Measurements from ENCODE around the gene NISCH. TPM values are rescaled to one million over a fixed set of nuclear protein-coding genes. Genes with fewer than 3 reads are reported as not detected.

NISCH gene
- total RNA-seq, 4 donors from 2014 or later, result 65.7 to 150 (median 128) TPM

- no peak for DNase-seq
- Histone ChIP-seq H3K4me3 (no peak overlapping the region), H3K9me3 (no peaks in the 10 kb centered on the region), H3K4me1 (peaks cover 0 to 4% (median 0%) of the 10 kb centered on the region in 4 donors), H3K27me3 (no peaks in the 10 kb centered on the region), H3K36me3 (peaks cover 0 to 79% (median 0%) of the 10 kb centered on the region in 3 donors), H3K27ac (no peak overlapping the region)
- no peak for TF ChIP-seq POLR2A (IDR thresholded peaks at IDR 0.05)
- TF ChIP-seq, protein P1, sequence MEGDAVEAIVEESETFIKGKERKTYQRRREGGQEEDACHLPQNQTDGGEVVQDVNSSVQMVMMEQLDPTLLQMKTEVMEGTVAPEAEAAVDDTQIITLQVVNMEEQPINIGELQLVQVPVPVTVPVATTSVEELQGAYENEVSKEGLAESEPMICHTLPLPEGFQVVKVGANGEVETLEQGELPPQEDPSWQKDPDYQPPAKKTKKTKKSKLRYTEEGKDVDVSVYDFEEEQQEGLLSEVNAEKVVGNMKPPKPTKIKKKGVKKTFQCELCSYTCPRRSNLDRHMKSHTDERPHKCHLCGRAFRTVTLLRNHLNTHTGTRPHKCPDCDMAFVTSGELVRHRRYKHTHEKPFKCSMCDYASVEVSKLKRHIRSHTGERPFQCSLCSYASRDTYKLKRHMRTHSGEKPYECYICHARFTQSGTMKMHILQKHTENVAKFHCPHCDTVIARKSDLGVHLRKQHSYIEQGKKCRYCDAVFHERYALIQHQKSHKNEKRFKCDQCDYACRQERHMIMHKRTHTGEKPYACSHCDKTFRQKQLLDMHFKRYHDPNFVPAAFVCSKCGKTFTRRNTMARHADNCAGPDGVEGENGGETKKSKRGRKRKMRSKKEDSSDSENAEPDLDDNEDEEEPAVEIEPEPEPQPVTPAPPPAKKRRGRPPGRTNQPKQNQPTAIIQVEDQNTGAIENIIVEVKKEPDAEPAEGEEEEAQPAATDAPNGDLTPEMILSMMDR (IDR thresholded peaks at IDR 0.05), result no peak
Observed at GRCh38 chr3:52487788-52488691, 32.6 kb downstream of the NISCH start.

DNA sequence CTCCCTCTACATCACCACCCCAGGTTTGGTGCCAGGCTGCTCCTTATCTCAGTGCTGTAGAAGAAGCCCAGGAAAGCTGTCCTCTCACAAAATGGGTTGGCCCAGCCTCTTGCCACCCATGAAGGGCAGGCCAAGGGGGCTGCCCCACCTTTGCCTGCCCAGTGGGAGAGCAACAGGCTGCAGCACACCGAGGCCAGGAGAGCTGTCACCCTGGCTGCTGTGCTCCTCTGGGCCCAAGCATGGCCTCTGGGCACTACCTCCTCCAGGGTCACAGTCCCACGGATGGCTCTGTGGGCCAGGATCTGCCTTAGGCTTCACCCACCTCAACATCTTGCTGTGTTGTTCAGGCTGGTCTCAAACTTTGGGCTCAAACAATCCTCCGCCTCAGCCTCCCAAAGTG, 33.3 kb downstream of the NISCH start:
- Histone ChIP-seq H3K27ac (no peak overlapping the region), H3K27me3 (no peaks in the 10 kb centered on the region), H3K9me3 (no peaks in the 10 kb centered on the region), H3K36me3 (peaks cover 0 to 82% (median 0%) of the 10 kb centered on the region in 3 donors), H3K4me3 (no peak overlapping the region), H3K4me1 (peaks cover 0 to 4% (median 0%) of the 10 kb centered on the region in 4 donors)
- DNase-seq, result no peak
- TF ChIP-seq, protein P1 (IDR thresholded peaks at IDR 0.05), result no peak
- TF ChIP-seq POLR2A (IDR thresholded peaks at IDR 0.05), result no peak

GRCh38 chr3:52489453-52489852, 34.0 kb downstream of the NISCH start:
- Histone ChIP-seq H3K36me3 (peaks cover 0 to 81% (median 0%) of the 10 kb centered on the region in 3 donors), H3K4me1 (peaks cover 0 to 4% (median 0%) of the 10 kb centered on the region in 4 donors), H3K4me3 (no peak overlapping the region), H3K27ac (no peak overlapping the region), H3K27me3 (no peaks in the 10 kb centered on the region), H3K9me3 (no peaks in the 10 kb centered on the region)
- DNase-seq, result no peak
- TF ChIP-seq, protein P1 (IDR thresholded peaks at IDR 0.05), result no peak
- TF ChIP-seq POLR2A (IDR thresholded peaks at IDR 0.05), result no peak

- TF ChIP-seq, protein P1 (IDR thresholded peaks at IDR 0.05), result no peak
- no peak for TF ChIP-seq POLR2A (IDR thresholded peaks at IDR 0.05)
- Histone ChIP-seq H3K4me3 (no peak overlapping the region), H3K9me3 (no peaks in the 10 kb centered on the region), H3K36me3 (peaks cover 0 to 77% (median 0%) of the 10 kb centered on the region in 3 donors), H3K27ac (peak overlapping the region in 3 of 4 donors; percentile 25 to 64 (median 55)), H3K27me3 (no peaks in the 10 kb centered on the region), H3K4me1 (peaks cover 0 to 4% (median 0%) of the 10 kb centered on the region in 4 donors)
- no peak for DNase-seq
Observed at GRCh38 chr3:52490035-52490938, 34.9 kb downstream of the NISCH start.

DNA sequence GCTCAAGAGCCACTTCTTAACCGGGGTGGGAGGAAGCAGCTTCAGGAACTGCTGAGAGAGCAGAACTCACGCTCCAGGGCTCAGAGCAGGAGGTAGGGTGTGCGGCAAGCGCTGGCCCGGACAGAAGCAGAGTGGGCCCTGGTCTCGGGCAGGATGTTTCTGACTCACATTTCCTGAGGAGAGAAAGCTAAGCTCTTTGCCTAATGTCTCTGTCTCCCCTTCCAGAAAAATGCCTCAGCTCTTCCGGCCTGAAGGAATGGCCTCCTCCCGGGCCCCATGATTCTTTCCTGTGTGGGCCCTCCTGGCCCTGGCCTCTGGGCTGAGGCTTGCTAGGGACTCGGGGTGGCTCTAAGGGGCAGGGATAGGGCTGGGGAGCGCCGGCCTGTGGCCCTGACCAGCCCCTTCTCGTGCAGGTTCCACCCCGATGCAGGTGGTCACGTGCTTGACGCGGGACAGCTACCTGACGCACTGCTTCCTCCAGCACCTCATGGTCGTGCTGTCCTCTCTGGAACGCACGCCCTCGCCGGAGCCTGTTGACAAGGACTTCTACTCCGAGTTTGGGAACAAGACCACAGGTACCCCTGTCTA, 35.6 kb downstream of the NISCH start:
- Histone ChIP-seq H3K27ac (peak overlapping the region in 2 of 4 donors; percentile 55 to 64), H3K27me3 (no peaks in the 10 kb centered on the region), H3K36me3 (peaks cover 0 to 70% (median 0%) of the 10 kb centered on the region in 3 donors), H3K4me3 (no peak overlapping the region), H3K4me1 (peaks cover 0 to 4% (median 0%) of the 10 kb centered on the region in 4 donors), H3K9me3 (no peaks in the 10 kb centered on the region)
- DNase-seq, result no peak
- TF ChIP-seq POLR2A (IDR thresholded peaks at IDR 0.05), result no peak
- TF ChIP-seq, protein P1 (IDR thresholded peaks at IDR 0.05), result no peak
